CD4-positive, CD25-positive, alpha-beta regulatory T cell (primary cell): ENCODE results near the gene SH3TC1. TPM values are rescaled to one million over a fixed set of nuclear protein-coding genes. Genes with fewer than 3 reads are reported as not detected.

ENCODE experiments used
- ATAC-seq, 2 donors: fragments of 150-1000 bp; cut with Tn5 transposase; one replicate each; pipeline ENCODE4 v1.10.0; 2021; ENCODE audit warnings: low read depth in 2 of 2, moderate number of reproducible peaks in 2 of 2, moderate library complexity in 1 of 2
- DNase-seq, 3 donors: peaks; one replicate each; pipeline versions ENCODE4 v3.0.0 to v3.0.0-alpha.2; 2012 to 2022; ENCODE audit warnings: mixed read lengths in 1 of 3
- H3K27ac ChIP-seq: one replicate; pipeline ENCODE4 v1.7.0; 2013; ENCODE audit warnings: mild to moderate bottlenecking, low read length; ENCODE audit not compliant: insufficient read depth, poor library complexity, severe bottlenecking
- H3K27me3 ChIP-seq: one replicate; pipeline ENCODE4 v1.7.0; 2013; ENCODE audit warnings: low read length; ENCODE audit not compliant: control insufficient read depth, insufficient read depth
- H3K36me3 ChIP-seq: one replicate; pipeline ENCODE4 v1.7.0; 2013; ENCODE audit warnings: mild to moderate bottlenecking, low read length, moderate library complexity; ENCODE audit not compliant: control insufficient read depth, insufficient read depth
- H3K4me1 ChIP-seq: 2 replicates; pipeline ENCODE4 v1.7.0; 2013; ENCODE audit warnings: mild to moderate bottlenecking, low read length; ENCODE audit not compliant: insufficient read depth, control insufficient read depth, poor library complexity, severe bottlenecking
- H3K4me3 ChIP-seq: one replicate; pipeline ENCODE4 v1.7.0; 2013; ENCODE audit warnings: low read depth, mild to moderate bottlenecking, low read length, moderate library complexity
- H3K9me3 ChIP-seq, 2 experiments: 1 replicate in 1 of 2; 2 replicates in 1 of 2; pipeline ENCODE4 v1.7.0; 2013; ENCODE audit warnings: low read length in 2 of 2, mild to moderate bottlenecking in 1 of 2, moderate library complexity in 1 of 2; ENCODE audit not compliant: control insufficient read depth in 2 of 2
- H3K27ac Mint-ChIP-seq, 3 donors: one replicate each; pipeline ENCODE4 v1.8.0; 2020 to 2022; ENCODE audit warnings: mild to moderate bottlenecking in 3 of 3, mixed read lengths in 3 of 3, moderate library complexity in 2 of 3
- H3K27me3 Mint-ChIP-seq: one replicate; pipeline ENCODE4 v1.8.0; 2022; ENCODE audit warnings: mild to moderate bottlenecking, mixed read lengths
- H3K36me3 Mint-ChIP-seq: one replicate; pipeline ENCODE4 v1.8.0; 2020; ENCODE audit warnings: mixed read lengths
- H3K4me1 Mint-ChIP-seq, 4 donors: one replicate each; pipeline ENCODE4 v1.8.0; 2020 to 2022; ENCODE audit warnings: mixed read lengths in 4 of 4, mild to moderate bottlenecking in 1 of 4
- H3K4me3 Mint-ChIP-seq, 4 donors: one replicate each; pipeline ENCODE4 v1.8.0; 2020 to 2022; ENCODE audit warnings: mild to moderate bottlenecking in 4 of 4, mixed read lengths in 4 of 4, moderate library complexity in 3 of 4
- H3K9me3 Mint-ChIP-seq, 7 donors: one replicate each; pipeline ENCODE4 v1.8.0; 2020 to 2022; ENCODE audit warnings: mixed read lengths in 7 of 7, mild to moderate bottlenecking in 3 of 7, moderate library complexity in 2 of 7
- polyA plus RNA-seq, 4 donors: library from polyadenylated mRNA; unstranded; fragments of 300-500 nt; fragmentation: Illumina TruSeq; gene quantifications; one replicate each; pipeline ENCODE4 v1.2.3, GENCODE V29; 2021
- total RNA-seq: library from RNA; stranded (reverse); gene quantifications from one replicate; pipeline ENCODE4 v1.2.3, GENCODE V29; 2022

SH3TC1 gene
- total and polyA plus RNA-seq, 5 donors from 2014 or later: 10.6 to 125 (median 15.4) TPM

DNA sequence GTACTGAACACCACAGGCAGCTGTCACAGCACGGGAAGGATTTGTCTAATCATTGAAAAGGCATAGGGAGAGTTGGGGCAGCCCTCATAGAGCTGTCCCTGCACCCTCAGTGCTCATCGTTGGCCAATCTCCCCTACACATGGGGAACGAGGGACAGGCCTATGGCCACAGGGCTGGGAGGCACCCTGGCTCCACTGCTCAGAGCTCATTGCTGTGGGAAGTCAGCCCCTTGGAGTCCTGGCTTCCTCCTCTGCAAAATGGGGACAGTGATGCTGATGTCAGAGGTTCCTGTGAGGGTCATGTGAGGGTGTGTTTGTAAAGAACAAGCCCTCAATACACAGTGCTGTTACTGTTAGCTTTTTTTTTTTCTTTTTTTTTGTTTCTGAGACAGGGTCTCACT, 51.1 kb downstream of the SH3TC1 start:
- H3K4me3 Mint-ChIP-seq: no peak overlapping the region
- peaks cover 0 to 1% (median 0%) of the 10 kb centered on the region in 7 donors for H3K9me3 Mint-ChIP-seq
- no peaks in the 10 kb centered on the region for H3K27me3 ChIP-seq
- no peak overlapping the region for H3K4me3 ChIP-seq
- DNase-seq (no peak), ATAC-seq (no peak)
- no peak overlapping the region for H3K27ac Mint-ChIP-seq
- H3K27ac ChIP-seq: no peak overlapping the region
- no peaks in the 10 kb centered on the region for H3K4me1 ChIP-seq
- H3K27me3 Mint-ChIP-seq: no peaks in the 10 kb centered on the region
- no peaks in the 10 kb centered on the region for H3K36me3 Mint-ChIP-seq
- no peaks in the 10 kb centered on the region for H3K9me3 ChIP-seq
- H3K4me1 Mint-ChIP-seq: peaks cover 0 to 2% (median 0%) of the 10 kb centered on the region in 4 donors
- H3K36me3 ChIP-seq: no peaks in the 10 kb centered on the region

DNA sequence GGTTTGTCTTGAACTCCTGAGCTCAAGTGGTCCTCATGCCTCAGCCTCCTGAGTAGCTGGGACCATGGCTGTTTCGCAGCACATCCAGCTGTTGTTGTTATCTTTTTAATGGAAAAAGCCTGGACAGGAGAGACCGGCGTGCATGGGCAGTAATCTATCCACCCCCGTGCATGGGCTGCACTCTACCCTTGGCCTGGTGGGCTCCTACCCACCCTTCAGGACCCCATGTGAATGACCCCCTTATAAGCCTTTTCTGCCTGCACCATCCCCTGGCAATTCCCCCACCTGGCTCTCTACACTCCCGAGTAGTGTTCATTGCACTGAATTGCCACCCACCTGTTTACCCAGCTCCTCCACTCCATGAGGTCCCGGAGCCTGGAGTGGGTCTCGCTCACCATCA, 51.5 kb downstream of the SH3TC1 start:
- peak overlapping the region in 1 of 3 donors; percentile 88 for H3K27ac Mint-ChIP-seq
- peaks cover 0 to 2% (median 0%) of the 10 kb centered on the region in 4 donors for H3K4me1 Mint-ChIP-seq
- H3K27me3 Mint-ChIP-seq: no peaks in the 10 kb centered on the region
- Histone ChIP-seq H3K4me1 (no peaks in the 10 kb centered on the region), H3K27me3 (no peaks in the 10 kb centered on the region), H3K4me3 (no peak overlapping the region), H3K27ac (no peak overlapping the region), H3K9me3 (no peaks in the 10 kb centered on the region), H3K36me3 (no peaks in the 10 kb centered on the region)
- no peak for DNase-seq
- H3K9me3 Mint-ChIP-seq: peaks cover 0 to 1% (median 0%) of the 10 kb centered on the region in 7 donors
- no peaks in the 10 kb centered on the region for H3K36me3 Mint-ChIP-seq
- H3K4me3 Mint-ChIP-seq: no peak overlapping the region
- ATAC-seq: no peak

DNA sequence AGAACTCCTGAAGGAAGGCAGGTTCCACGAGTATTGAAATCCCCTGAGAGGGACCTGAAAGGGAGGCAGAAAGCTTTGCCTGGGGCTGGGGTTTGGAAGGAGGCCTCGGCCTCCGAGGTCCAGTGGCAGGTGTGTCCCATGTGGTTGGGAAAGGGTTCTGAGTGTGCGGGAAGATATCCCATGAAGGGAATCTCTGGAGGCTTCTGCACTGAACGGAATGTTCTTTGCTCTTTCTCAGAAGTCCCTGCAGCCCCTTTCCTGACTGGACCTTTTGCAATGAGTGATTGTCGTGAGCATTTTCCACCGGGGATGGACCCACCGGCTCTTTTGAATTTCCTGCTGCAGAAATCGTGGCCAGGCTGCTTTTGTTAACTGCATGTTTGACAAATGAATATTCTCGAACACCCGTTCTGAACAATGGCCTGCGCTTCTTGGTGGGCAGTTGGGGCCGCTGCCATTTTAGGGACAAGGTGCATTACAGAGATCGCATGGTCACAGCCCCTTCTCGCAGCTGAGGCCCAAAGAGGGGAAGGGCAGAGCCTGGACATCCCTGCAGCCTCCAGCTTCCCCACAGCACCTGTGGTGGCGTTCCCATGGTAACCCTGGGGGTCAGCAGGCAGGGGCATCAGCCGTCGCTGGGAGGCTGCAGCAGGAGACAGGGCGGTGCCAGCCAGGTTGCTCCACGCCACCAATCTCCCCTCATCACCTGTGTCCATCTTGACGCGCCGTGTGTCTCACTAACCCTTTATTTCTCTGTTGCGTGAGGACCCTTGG, 52.2 kb downstream of the SH3TC1 start:
- no peak overlapping the region for H3K4me3 ChIP-seq
- Mint-ChIP-seq H3K4me3 (no peak overlapping the region), H3K4me1 (peaks cover 0 to 2% (median 0%) of the 10 kb centered on the region in 4 donors), H3K36me3 (no peaks in the 10 kb centered on the region), H3K27ac (no peak overlapping the region), H3K9me3 (no peaks in the 10 kb centered on the region), H3K27me3 (no peaks in the 10 kb centered on the region)
- no peak for ATAC-seq
- H3K27me3 ChIP-seq: no peaks in the 10 kb centered on the region
- no peak overlapping the region for H3K27ac ChIP-seq
- DNase-seq: no peak
- no peaks in the 10 kb centered on the region for H3K36me3 ChIP-seq
- H3K4me1 ChIP-seq: no peaks in the 10 kb centered on the region
- H3K9me3 ChIP-seq: no peaks in the 10 kb centered on the region

DNA sequence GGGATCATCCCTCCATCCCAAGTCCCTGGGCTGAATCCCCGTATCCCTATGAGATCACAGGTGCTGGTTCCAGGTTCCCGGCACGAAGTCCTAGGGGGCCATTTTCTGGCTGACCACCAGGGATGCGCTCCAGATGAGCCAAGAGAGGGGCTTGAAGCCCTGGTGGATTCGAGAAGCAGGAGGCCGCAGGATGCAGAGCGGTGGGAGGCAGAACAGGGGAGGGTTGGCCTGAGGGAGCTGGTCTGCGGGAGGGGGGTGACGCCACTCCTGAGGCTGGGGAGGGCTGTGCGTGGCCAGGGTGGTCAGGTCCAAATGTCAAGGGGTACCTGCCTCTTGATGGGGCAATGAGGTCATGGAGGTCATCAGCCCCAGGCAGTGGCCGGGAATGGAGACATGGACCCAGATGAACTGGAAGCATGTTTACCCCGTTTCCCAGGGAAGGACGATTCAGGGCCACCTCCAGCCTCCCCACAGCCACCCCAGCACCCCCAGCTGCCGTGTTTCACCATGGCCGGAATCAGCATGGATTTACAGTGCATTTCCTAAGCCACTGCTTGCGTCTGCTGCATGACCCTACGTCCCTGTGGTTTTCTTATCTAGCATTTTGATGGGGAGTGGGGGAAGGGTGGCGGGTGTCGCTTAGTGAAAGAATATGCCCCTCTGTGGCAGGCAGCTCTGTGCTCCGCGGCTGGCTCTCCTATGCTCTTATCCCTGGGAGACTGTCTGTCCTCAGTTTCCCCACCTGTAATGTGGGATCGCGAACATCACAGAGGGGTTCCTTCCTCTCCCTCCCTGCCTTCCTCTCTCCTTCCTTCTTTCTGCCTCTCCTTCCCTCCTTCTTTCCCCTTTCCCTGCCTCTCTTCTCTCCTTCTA, 53.4 kb downstream of the SH3TC1 start:
- ATAC-seq: no peak
- Histone ChIP-seq H3K4me1 (no peaks in the 10 kb centered on the region), H3K36me3 (no peaks in the 10 kb centered on the region), H3K9me3 (no peaks in the 10 kb centered on the region), H3K27me3 (no peaks in the 10 kb centered on the region), H3K4me3 (no peak overlapping the region), H3K27ac (no peak overlapping the region)
- no peak for DNase-seq
- Mint-ChIP-seq H3K4me1 (peaks cover 0 to 2% (median 0%) of the 10 kb centered on the region in 4 donors), H3K27me3 (no peaks in the 10 kb centered on the region), H3K4me3 (no peak overlapping the region), H3K27ac (no peak overlapping the region), H3K36me3 (no peaks in the 10 kb centered on the region), H3K9me3 (no peaks in the 10 kb centered on the region)

DNA sequence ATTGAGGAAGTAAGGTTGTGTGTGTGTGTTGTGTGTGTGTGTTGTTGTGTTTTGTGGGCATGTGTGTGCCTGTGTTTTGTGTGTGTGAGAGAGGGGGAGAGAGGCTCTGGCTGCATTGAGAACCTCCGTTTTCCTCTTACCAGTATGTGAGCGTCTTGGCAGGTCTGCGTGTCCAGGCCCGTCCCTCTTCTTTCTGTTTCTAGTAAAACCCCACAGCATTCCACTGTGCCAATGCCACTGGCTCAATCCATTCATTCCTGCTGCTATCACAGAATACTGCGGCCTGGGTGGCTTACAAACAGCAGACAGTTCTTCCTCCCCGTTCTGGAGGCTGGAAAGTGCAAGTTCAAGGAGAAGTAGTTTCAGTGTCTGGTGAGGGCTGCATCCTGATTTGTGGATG, 55.0 kb downstream of the SH3TC1 start:
- Mint-ChIP-seq H3K4me3 (no peak overlapping the region), H3K36me3 (no peaks in the 10 kb centered on the region), H3K27me3 (peaks cover 1% of the 10 kb centered on the region), H3K27ac (no peak overlapping the region), H3K9me3 (no peaks in the 10 kb centered on the region), H3K4me1 (peaks cover 0 to 2% (median 0%) of the 10 kb centered on the region in 4 donors)
- Histone ChIP-seq H3K27me3 (no peaks in the 10 kb centered on the region), H3K9me3 (no peaks in the 10 kb centered on the region), H3K4me3 (no peak overlapping the region), H3K4me1 (no peaks in the 10 kb centered on the region), H3K36me3 (no peaks in the 10 kb centered on the region), H3K27ac (no peak overlapping the region)
- DNase-seq (no peak), ATAC-seq (no peak)

DNA sequence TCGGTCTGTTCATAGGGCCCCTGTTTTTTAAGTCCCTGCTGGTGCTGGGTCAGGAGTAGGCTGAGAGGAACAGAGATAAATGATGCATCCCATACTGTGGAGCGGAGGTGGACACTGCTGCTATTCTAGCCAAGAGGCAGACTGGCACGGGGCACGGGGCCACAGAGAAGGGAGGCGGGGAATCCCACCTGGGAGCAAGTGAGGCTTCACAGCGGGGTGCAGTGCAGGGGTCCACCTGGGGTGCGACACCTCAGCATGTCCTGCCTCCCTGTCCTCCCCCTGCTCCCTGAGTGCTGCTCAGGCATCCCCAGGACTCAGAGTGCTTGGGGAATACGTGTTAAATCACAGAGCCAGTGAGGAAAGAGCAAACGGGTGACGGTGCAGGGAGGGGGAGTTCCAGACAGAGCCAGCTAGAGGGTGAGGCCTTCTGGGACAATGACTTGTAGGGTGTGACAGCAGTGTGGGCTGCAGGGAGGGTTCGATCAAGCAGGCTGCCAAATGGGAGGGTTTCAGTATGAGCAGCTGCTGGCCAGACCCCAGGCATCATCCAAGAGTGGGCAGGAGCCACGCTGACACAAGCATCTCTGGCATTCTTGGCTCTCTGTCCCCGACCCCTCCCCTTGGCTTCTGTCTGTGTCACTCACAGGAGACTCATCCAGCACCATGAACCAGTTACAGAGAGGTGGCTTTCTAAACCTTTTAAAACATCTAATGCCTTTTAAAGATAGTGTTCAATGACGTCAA, 56.8 kb downstream of the SH3TC1 start:
- Mint-ChIP-seq H3K36me3 (no peaks in the 10 kb centered on the region), H3K27ac (no peak overlapping the region), H3K4me1 (peaks cover 0 to 2% (median 0%) of the 10 kb centered on the region in 4 donors), H3K27me3 (peaks cover 10% of the 10 kb centered on the region), H3K4me3 (no peak overlapping the region), H3K9me3 (no peaks in the 10 kb centered on the region)
- Histone ChIP-seq H3K4me1 (no peaks in the 10 kb centered on the region), H3K4me3 (no peak overlapping the region), H3K27ac (no peak overlapping the region), H3K36me3 (no peaks in the 10 kb centered on the region), H3K9me3 (no peaks in the 10 kb centered on the region), H3K27me3 (no peaks in the 10 kb centered on the region)
- DNase-seq (no peak), ATAC-seq (no peak)

DNA sequence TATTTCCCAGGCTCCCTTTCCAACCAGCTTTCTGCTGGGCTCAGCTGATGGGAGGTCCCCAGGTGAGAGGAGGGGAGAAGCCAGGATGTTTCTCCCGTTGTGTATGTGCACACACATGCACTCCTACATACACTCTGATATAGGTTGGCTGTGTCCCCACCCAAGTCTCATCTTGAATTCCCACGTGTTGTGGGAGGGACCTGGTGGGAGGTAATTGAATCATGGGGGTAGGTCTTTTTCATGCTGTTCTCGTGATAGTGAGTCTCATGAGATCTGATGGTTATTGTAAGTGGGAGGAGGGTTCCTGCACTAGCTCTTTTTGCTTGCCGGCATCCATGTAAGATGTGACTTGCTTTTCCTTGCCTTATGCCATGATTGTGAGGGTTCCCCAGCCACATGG, 58.8 kb downstream of the SH3TC1 start:
- H3K36me3 Mint-ChIP-seq: no peaks in the 10 kb centered on the region
- peaks cover 10% of the 10 kb centered on the region for H3K27me3 Mint-ChIP-seq
- no peak overlapping the region for H3K4me3 Mint-ChIP-seq

More for the DNA sequence above, 58.8 kb downstream of the SH3TC1 start:
- DNase-seq (no peak), ATAC-seq (no peak)
- Histone ChIP-seq H3K9me3 (no peaks in the 10 kb centered on the region), H3K4me1 (no peaks in the 10 kb centered on the region), H3K27me3 (no peaks in the 10 kb centered on the region), H3K27ac (no peak overlapping the region), H3K36me3 (no peaks in the 10 kb centered on the region), H3K4me3 (no peak overlapping the region)
- no peaks in the 10 kb centered on the region for H3K9me3 Mint-ChIP-seq
- peaks cover 0 to 2% (median 0%) of the 10 kb centered on the region in 4 donors for H3K4me1 Mint-ChIP-seq
- no peak overlapping the region for H3K27ac Mint-ChIP-seq
